Measurements from ENCODE around the gene ALDH7A1. TPM values are rescaled to one million over a fixed set of nuclear protein-coding genes. Genes with fewer than 3 reads are reported as not detected.

The ALDH7A1 gene
- total RNA-seq, 1 experiment from 2014 or later: 176 TPM

GRCh38 chr5:126527892-126528291 is 67.1 kb downstream of the ALDH7A1 start (continued):
- no peak for TF ChIP-seq MAX (CRISPR knock-in tag; IDR thresholded peaks at IDR 0.05)
- TF ChIP-seq ZNF671 (CRISPR knock-in tag; IDR thresholded peaks at IDR 0.05): no peak
- no peak for TF ChIP-seq RORB (CRISPR knock-in tag; IDR thresholded peaks at IDR 0.05)
- TF ChIP-seq HMGXB4 (CRISPR knock-in tag; IDR thresholded peaks at IDR 0.05): no peak
- TF ChIP-seq OVOL2 (CRISPR knock-in tag; IDR thresholded peaks at IDR 0.05; ENCODE audit: borderline replicate concordance): no peak
- TF ChIP-seq ATF2 (CRISPR knock-in tag; IDR thresholded peaks at IDR 0.05; ENCODE audit: borderline replicate concordance, low read depth): no peak
- TF ChIP-seq ZNF512 (CRISPR knock-in tag; IDR thresholded peaks at IDR 0.05; ENCODE audit: borderline replicate concordance): no peak
- no peak for TF ChIP-seq ZNF396 (CRISPR knock-in tag; IDR thresholded peaks at IDR 0.05; ENCODE audit: borderline replicate concordance)
- TF ChIP-seq ZNF532 (CRISPR knock-in tag; IDR thresholded peaks at IDR 0.05; ENCODE audit: borderline replicate concordance): no peak

GRCh38 chr5:126527158-126527557 is 67.9 kb downstream of the ALDH7A1 start:
- H3K9me3 Mint-ChIP-seq: peaks cover 10% of the 10 kb centered on the region
- ATAC-seq: no peak
- H3K27me3 Mint-ChIP-seq (ENCODE audit: low read depth): no peaks in the 10 kb centered on the region
- H3K4me3 Mint-ChIP-seq: no peak overlapping the region
- peaks cover 6% of the 10 kb centered on the region for H3K4me1 Mint-ChIP-seq
- no peak overlapping the region for H3K27ac Mint-ChIP-seq
- H3K36me3 Mint-ChIP-seq: no peaks in the 10 kb centered on the region
- TF ChIP-seq ESRRA (CRISPR knock-in tag; IDR thresholded peaks at IDR 0.05; ENCODE audit: borderline replicate concordance): no peak
- TF ChIP-seq ZNF121 (CRISPR knock-in tag; IDR thresholded peaks at IDR 0.05): no peak
- TF ChIP-seq E2F5 (CRISPR knock-in tag; IDR thresholded peaks at IDR 0.05): no peak
- no peak for TF ChIP-seq USF1 (CRISPR knock-in tag; IDR thresholded peaks at IDR 0.05)
- TF ChIP-seq OVOL2 (CRISPR knock-in tag; IDR thresholded peaks at IDR 0.05; ENCODE audit: borderline replicate concordance): no peak
- TF ChIP-seq KAT7 (CRISPR knock-in tag; IDR thresholded peaks at IDR 0.05; ENCODE audit: borderline replicate concordance): no peak
- no peak for TF ChIP-seq ZNF138 (CRISPR knock-in tag; conservative IDR thresholded peaks at IDR 0.05)
- TF ChIP-seq ZNF671 (CRISPR knock-in tag; IDR thresholded peaks at IDR 0.05): no peak
- TF ChIP-seq TEAD4 (CRISPR knock-in tag; IDR thresholded peaks at IDR 0.05): no peak
- DNase-seq (ENCODE audit: low spot score): no peak
- ChIA-PET POLR2A (no interaction called here), CTCF (interaction anchor here (1.1 kb wide), 1 partner anchor 11 kb away, joined by 3 read pairs; no protein-coding TSS in a partner anchor)

Data from WTC11 (cell line).